HepG2 (cell line): Measurements from ENCODE around the gene SF3B6. TPM values are rescaled to one million over a fixed set of nuclear protein-coding genes. Genes with fewer than 3 reads are reported as not detected.

Experiments
- CCAR2 ChIP-seq: fragments of 200-400 bp; formaldehyde crosslinking; optimal IDR thresholded peaks from 2 replicates; pipeline ENCODE3; 2018; ENCODE audit warnings: low read depth, mild to moderate bottlenecking, low read length, moderate library complexity
- HOXA3 ChIP-seq: sonication (generic); formaldehyde crosslinking; IDR thresholded peaks from 2 replicates; pipeline ENCODE4 v1.5.0; 2020; ENCODE audit warnings: missing genetic modification reagents
- PHF8 ChIP-seq: sonication (generic); formaldehyde crosslinking; IDR thresholded peaks from 2 replicates; pipeline ENCODE4 v1.5.0; 2020; ENCODE audit warnings: missing genetic modification reagents
- RFX3 ChIP-seq: IDR thresholded peaks from 2 replicates; pipeline ENCODE4 v1.6.1; 2016; ENCODE audit warnings: missing biosample characterization, missing genetic modification reagents
- SMAD9 ChIP-seq: sonication (generic); formaldehyde crosslinking; IDR thresholded peaks from 2 replicates; pipeline ENCODE4 v1.5.1; 2020; ENCODE audit warnings: mild to moderate bottlenecking, missing genetic modification reagents
- ZNF562 ChIP-seq: sonication (generic); formaldehyde crosslinking; IDR thresholded peaks from 2 replicates; pipeline ENCODE4 v1.8.0; 2022; ENCODE audit warnings: missing genetic modification reagents, borderline replicate concordance
- ZNF629 ChIP-seq: sonication (generic); formaldehyde crosslinking; conservative IDR thresholded peaks from 2 replicates; pipeline ENCODE4 v1.5.0; 2020; ENCODE audit warnings: missing genetic modification reagents
- polyA plus RNA-seq, 8 experiments: library from polyadenylated mRNA; depleted of rRNA in 3 of 8; stranded (reverse) in 7 of 8; unstranded in 1 of 8; fragments of >200 nt; fragmentation: Illumina TruSeq in 4 of 8; extraction: Trizol in 4 of 8; gene quantifications; 2 replicates each; pipeline versions ENCODE4 v1.2.1 to v1.2.3, GENCODE V29; 2011 to 2016; ENCODE audit warnings: low read depth in 4 of 8, missing spikeins in 1 of 8, mixed read lengths in 1 of 8; ENCODE audit not compliant: insufficient read depth in 1 of 8
- total RNA-seq, 5 experiments: library from RNA; depleted of rRNA; stranded (reverse); fragments of >200 nt; fragmentation: Illumina TruSeq; extraction: Trizol; gene quantifications; 2 replicates each; pipeline ENCODE4 v1.2.3, GENCODE V29; 2016; ENCODE audit warnings: low read depth in 1 of 5
- TF ChIP-seq, protein P1 (sequence below): sonication (generic); formaldehyde crosslinking; IDR thresholded peaks from 2 replicates; pipeline ENCODE4 v1.4.0; 2020; ENCODE audit warnings: mild to moderate bottlenecking, missing genetic modification reagents
- TF ChIP-seq, protein P2 (sequence below): IDR thresholded peaks from 2 replicates; pipeline ENCODE4 v1.6.1; 2016; ENCODE audit warnings: low read depth, borderline replicate concordance
- TF ChIP-seq, protein P3 (sequence below): sonication (generic); formaldehyde crosslinking; IDR thresholded peaks from 2 replicates; pipeline ENCODE4 v1.4.0; 2020; ENCODE audit warnings: mild to moderate bottlenecking, missing genetic modification reagents, borderline replicate concordance
- TF ChIP-seq, protein P4 (sequence below): sonication (generic); formaldehyde crosslinking; IDR thresholded peaks from 2 replicates; pipeline ENCODE4 v1.4.0; 2020; ENCODE audit warnings: low read depth, missing genetic modification reagents
- TF ChIP-seq, protein P5 (sequence below): sonication (generic); formaldehyde crosslinking; IDR thresholded peaks from 2 replicates; pipeline ENCODE4 v1.9.0; 2022; ENCODE audit warnings: missing genetic modification reagents, mild to moderate bottlenecking, borderline replicate concordance
- TF ChIP-seq, protein P6 (sequence below): sonication (generic); formaldehyde crosslinking; IDR thresholded peaks from 2 replicates; pipeline ENCODE4 v1.5.1; 2020; ENCODE audit warnings: missing genetic modification reagents, mild to moderate bottlenecking, borderline replicate concordance
- TF ChIP-seq, protein P7 (sequence below): sonication (generic); formaldehyde crosslinking; IDR thresholded peaks from 2 replicates; pipeline ENCODE4 v1.4.0; 2020; ENCODE audit warnings: mild to moderate bottlenecking, missing genetic modification reagents

The SF3B6 gene
- total and polyA plus RNA-seq, 2 of the 13 experiments (the other 11 are each of a cell fraction or from before 2014, with no cell fraction given): 177 to 182 TPM

DNA sequence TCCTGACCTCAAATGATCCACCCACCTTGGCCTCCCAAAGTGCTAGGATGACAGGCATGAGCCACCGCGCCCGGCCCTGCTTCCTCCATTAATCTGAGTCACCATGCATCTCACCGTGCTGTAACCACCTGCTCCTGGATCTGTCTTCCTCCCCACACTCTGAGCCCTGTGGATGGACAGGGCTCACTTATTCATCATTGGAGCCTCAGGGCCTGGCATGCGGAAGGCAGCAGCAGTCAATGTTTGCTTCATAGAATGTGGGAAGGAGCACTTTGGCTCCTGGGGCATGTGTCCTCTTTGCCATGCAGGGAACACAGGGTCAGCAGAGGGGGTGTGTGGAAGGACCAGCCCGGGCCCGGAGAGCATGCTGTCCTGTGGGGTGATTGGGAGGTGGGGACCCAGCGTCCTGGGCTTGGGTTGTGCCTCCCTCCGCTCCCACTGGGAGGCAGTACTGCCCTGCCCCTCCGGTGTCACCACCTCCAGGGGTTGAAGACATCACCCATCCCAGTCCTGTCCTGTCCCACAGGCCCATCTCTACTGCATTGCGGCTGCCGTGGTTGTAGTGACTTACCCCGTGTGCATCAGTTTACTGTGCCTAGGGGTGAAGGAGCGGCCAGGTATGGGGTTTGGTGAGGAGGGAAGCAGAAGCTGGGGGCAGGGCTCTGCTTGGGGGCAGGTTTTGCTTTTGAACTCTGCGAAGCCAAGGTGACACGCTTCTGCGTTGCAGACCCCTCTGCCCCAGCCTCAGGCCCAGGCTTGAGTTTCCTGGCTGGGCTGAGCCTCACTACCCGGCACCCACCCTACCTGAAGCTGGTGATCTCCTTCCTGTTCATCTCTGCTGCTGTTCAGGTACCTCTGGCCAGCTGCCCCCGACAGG, 54.8 kb downstream of the SF3B6 start (continued):
- TF ChIP-seq, protein P1, sequence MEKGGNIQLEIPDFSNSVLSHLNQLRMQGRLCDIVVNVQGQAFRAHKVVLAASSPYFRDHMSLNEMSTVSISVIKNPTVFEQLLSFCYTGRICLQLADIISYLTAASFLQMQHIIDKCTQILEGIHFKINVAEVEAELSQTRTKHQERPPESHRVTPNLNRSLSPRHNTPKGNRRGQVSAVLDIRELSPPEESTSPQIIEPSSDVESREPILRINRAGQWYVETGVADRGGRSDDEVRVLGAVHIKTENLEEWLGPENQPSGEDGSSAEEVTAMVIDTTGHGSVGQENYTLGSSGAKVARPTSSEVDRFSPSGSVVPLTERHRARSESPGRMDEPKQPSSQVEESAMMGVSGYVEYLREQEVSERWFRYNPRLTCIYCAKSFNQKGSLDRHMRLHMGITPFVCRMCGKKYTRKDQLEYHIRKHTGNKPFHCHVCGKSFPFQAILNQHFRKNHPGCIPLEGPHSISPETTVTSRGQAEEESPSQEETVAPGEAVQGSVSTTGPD (CRISPR knock-in tag): peak; percentile 49; the same call in 1 of the 2 replicates
- TF ChIP-seq, protein P2, sequence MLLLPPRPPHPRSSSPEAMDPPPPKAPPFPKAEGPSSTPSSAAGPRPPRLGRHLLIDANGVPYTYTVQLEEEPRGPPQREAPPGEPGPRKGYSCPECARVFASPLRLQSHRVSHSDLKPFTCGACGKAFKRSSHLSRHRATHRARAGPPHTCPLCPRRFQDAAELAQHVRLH (CRISPR knock-in tag): peak; percentile 20; the same call in 1 of the 2 replicates
- TF ChIP-seq, protein P3, sequence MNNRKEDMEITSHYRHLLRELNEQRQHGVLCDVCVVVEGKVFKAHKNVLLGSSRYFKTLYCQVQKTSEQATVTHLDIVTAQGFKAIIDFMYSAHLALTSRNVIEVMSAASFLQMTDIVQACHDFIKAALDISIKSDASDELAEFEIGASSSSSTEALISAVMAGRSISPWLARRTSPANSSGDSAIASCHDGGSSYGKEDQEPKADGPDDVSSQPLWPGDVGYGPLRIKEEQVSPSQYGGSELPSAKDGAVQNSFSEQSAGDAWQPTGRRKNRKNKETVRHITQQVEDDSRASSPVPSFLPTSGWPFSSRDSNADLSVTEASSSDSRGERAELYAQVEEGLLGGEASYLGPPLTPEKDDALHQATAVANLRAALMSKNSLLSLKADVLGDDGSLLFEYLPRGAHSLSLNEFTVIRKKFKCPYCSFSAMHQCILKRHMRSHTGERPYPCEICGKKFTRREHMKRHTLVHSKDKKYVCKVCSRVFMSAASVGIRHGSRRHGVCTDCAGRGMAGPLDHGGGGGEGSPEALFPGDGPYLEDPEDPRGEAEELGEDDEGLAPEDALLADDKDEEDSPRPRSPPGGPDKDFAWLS (CRISPR knock-in tag): no peak
- TF ChIP-seq ZNF629 (CRISPR knock-in tag) (no peak), CCAR2 (no peak), ZNF562 (CRISPR knock-in tag) (no peak), RFX3 (no peak), SMAD9 (no peak), PHF8 (CRISPR knock-in tag) (0 out of 2 replicates have a peak, but pooled peaks have one; percentile 18), HOXA3 (CRISPR knock-in tag) (no peak; the same call in 1 of the 2 replicates)
- TF ChIP-seq, protein P4, sequence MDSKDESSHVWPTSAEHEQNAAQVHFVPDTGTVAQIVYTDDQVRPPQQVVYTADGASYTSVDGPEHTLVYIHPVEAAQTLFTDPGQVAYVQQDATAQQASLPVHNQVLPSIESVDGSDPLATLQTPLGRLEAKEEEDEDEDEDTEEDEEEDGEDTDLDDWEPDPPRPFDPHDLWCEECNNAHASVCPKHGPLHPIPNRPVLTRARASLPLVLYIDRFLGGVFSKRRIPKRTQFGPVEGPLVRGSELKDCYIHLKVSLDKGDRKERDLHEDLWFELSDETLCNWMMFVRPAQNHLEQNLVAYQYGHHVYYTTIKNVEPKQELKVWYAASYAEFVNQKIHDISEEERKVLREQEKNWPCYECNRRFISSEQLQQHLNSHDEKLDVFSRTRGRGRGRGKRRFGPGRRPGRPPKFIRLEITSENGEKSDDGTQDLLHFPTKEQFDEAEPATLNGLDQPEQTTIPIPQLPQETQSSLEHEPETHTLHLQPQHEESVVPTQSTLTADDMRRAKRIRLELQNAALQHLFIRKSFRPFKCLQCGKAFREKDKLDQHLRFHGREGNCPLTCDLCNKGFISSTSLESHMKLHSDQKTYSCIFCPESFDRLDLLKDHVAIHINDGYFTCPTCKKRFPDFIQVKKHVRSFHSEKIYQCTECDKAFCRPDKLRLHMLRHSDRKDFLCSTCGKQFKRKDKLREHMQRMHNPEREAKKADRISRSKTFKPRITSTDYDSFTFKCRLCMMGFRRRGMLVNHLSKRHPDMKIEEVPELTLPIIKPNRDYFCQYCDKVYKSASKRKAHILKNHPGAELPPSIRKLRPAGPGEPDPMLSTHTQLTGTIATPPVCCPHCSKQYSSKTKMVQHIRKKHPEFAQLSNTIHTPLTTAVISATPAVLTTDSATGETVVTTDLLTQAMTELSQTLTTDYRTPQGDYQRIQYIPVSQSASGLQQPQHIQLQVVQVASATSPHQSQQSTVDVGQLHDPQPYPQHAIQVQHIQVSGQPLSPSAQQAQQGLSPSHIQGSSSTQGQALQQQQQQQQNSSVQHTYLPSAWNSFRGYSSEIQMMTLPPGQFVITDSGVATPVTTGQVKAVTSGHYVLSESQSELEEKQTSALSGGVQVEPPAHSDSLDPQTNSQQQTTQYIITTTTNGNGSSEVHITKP (CRISPR knock-in tag): no peak; the same call in 1 of the 2 replicates
- TF ChIP-seq, protein P5, sequence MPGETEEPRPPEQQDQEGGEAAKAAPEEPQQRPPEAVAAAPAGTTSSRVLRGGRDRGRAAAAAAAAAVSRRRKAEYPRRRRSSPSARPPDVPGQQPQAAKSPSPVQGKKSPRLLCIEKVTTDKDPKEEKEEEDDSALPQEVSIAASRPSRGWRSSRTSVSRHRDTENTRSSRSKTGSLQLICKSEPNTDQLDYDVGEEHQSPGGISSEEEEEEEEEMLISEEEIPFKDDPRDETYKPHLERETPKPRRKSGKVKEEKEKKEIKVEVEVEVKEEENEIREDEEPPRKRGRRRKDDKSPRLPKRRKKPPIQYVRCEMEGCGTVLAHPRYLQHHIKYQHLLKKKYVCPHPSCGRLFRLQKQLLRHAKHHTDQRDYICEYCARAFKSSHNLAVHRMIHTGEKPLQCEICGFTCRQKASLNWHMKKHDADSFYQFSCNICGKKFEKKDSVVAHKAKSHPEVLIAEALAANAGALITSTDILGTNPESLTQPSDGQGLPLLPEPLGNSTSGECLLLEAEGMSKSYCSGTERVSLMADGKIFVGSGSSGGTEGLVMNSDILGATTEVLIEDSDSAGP (CRISPR knock-in tag): peak; percentile 65; the same call in 1 of the 2 replicates
- TF ChIP-seq, protein P6, sequence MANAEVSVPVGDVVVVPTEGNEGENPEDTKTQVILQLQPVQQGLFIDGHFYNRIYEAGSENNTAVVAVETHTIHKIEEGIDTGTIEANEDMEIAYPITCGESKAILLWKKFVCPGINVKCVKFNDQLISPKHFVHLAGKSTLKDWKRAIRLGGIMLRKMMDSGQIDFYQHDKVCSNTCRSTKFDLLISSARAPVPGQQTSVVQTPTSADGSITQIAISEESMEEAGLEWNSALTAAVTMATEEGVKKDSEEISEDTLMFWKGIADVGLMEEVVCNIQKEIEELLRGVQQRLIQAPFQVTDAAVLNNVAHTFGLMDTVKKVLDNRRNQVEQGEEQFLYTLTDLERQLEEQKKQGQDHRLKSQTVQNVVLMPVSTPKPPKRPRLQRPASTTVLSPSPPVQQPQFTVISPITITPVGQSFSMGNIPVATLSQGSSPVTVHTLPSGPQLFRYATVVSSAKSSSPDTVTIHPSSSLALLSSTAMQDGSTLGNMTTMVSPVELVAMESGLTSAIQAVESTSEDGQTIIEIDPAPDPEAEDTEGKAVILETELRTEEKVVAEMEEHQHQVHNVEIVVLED (CRISPR knock-in tag): no peak; the same call in 1 of the 2 replicates
- TF ChIP-seq, protein P7, sequence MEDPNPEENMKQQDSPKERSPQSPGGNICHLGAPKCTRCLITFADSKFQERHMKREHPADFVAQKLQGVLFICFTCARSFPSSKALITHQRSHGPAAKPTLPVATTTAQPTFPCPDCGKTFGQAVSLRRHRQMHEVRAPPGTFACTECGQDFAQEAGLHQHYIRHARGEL (CRISPR knock-in tag): no peak
